ENCODE measurements around the gene C17orf113.

DNA sequence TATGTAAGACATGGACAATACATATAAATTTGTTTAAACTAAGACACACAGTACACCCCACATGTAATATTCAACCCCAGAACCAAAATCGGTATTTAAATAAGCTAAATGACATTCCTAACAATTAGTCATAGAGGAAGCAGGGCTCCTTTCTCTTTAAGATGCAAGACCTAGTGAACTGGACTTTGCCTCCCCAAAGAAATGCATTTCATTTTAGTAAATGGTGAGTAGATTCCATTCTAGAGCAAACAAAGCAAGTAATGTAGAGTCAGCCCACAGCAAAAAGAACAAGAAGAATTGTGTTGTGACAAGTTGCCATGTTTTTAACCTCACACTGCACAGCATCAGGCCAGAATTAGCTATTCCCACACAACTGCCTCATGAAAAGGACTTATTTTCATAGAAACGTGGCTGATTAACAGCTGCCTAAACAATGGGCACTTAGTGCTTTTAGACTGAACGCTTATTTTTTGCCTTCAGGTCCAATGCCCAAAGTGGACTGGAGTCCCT is 47.6 kb downstream of the C17orf113 start:
- TF ChIP-seq, protein P1, sequence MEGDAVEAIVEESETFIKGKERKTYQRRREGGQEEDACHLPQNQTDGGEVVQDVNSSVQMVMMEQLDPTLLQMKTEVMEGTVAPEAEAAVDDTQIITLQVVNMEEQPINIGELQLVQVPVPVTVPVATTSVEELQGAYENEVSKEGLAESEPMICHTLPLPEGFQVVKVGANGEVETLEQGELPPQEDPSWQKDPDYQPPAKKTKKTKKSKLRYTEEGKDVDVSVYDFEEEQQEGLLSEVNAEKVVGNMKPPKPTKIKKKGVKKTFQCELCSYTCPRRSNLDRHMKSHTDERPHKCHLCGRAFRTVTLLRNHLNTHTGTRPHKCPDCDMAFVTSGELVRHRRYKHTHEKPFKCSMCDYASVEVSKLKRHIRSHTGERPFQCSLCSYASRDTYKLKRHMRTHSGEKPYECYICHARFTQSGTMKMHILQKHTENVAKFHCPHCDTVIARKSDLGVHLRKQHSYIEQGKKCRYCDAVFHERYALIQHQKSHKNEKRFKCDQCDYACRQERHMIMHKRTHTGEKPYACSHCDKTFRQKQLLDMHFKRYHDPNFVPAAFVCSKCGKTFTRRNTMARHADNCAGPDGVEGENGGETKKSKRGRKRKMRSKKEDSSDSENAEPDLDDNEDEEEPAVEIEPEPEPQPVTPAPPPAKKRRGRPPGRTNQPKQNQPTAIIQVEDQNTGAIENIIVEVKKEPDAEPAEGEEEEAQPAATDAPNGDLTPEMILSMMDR (IDR thresholded peaks at IDR 0.05) = no peak
- TF ChIP-seq POLR2A (IDR thresholded peaks at IDR 0.05) = no peak
